HPDE6-E6E7 (cell line): Measurements from ENCODE around the gene INSYN2B.
A peak's percentile ranks its signal among the peaks of the same experiment; 100 is the strongest.

Source experiments
- DNase-seq: peaks from one replicate; pipeline ENCODE4 v3.0.0; 2011; ENCODE audit warnings: missing footprints; ENCODE audit errors: extremely low spot score

Gene INSYN2B

GRCh38 chr5:169933616-169934015, 46.7 kb downstream of the INSYN2B start:
- DNase-seq: no peak

- no peak for DNase-seq
Measured at GRCh38 chr5:169933127-169933526, 47.2 kb downstream of the INSYN2B start.

GRCh38 chr5:169923988-169924387, 56.3 kb downstream of the INSYN2B start:
- no peak for DNase-seq

GRCh38 chr5:169922474-169922873, 57.8 kb downstream of the INSYN2B start:
- no peak for DNase-seq

GRCh38 chr5:169921949-169922348, 58.3 kb downstream of the INSYN2B start:
- DNase-seq: no peak

- no peak for DNase-seq
Measured at GRCh38 chr5:169921384-169921783, 58.9 kb downstream of the INSYN2B start.

- DNase-seq: no peak
Measured at GRCh38 chr5:169920474-169920873, 59.8 kb downstream of the INSYN2B start.

GRCh38 chr5:169918228-169918627, 62.1 kb downstream of the INSYN2B start:
- DNase-seq: no peak

GRCh38 chr5:169917500-169917899, 62.8 kb downstream of the INSYN2B start:
- no peak for DNase-seq

- DNase-seq: no peak
Measured at GRCh38 chr5:169914766-169915165, 65.5 kb downstream of the INSYN2B start.

GRCh38 chr5:169913479-169913878, 66.8 kb downstream of the INSYN2B start:
- DNase-seq: no peak

GRCh38 chr5:169911448-169912212, 68.7 kb downstream of the INSYN2B start:
- DNase-seq: peak; percentile 33

GRCh38 chr5:169910393-169910792, 69.9 kb downstream of the INSYN2B start:
- no peak for DNase-seq

- DNase-seq: no peak
Measured at GRCh38 chr5:169909945-169910344, 70.3 kb downstream of the INSYN2B start.

GRCh38 chr5:169908864-169909263, 71.4 kb downstream of the INSYN2B start:
- DNase-seq: no peak

- no peak for DNase-seq
Measured at GRCh38 chr5:169906745-169907649, 73.3 kb downstream of the INSYN2B start.

GRCh38 chr5:169905017-169905416, 75.3 kb downstream of the INSYN2B start:
- DNase-seq: no peak

GRCh38 chr5:169904508-169904907, 75.8 kb downstream of the INSYN2B start:
- DNase-seq: no peak

GRCh38 chr5:169904059-169904458, 76.2 kb downstream of the INSYN2B start:
- no peak for DNase-seq

- no peak for DNase-seq
Measured at GRCh38 chr5:169901896-169902295, 78.4 kb downstream of the INSYN2B start.

GRCh38 chr5:169897481-169897880, 82.8 kb downstream of the INSYN2B start:
- no peak for DNase-seq

GRCh38 chr5:169895926-169896325, 84.4 kb downstream of the INSYN2B start:
- DNase-seq: no peak

- no peak for DNase-seq
Measured at GRCh38 chr5:169893571-169893970, 86.7 kb downstream of the INSYN2B start.
